Measurements from ENCODE around the gene SMURF2. TPM values are rescaled to one million over a fixed set of nuclear protein-coding genes. Genes with fewer than 3 reads are reported as not detected.

SMURF2 gene
- total and polyA plus RNA-seq, 2 donors from 2014 or later, result 7.2 to 27.9 TPM

- Histone ChIP-seq H3K9me3 (ENCODE audit: control insufficient read depth in 2 of 3, insufficient read depth in 1 of 3, low read length in 3 of 3) (no peaks in the 10 kb centered on the region), H3K27me3 (ENCODE audit: control insufficient read depth, insufficient read depth, low read length) (no peaks in the 10 kb centered on the region), H3K9ac (ENCODE audit: low read length in 3 of 3) (no peak overlapping the region), H3K36me3 (ENCODE audit: control insufficient read depth in 2 of 3, insufficient read depth in 3 of 3, low read length in 3 of 3) (peaks cover 15 to 74% (median 51%) of the 10 kb centered on the region in 3 donors), H3K27ac (ENCODE audit: low read depth in 2 of 2, low read length in 2 of 2) (no peak overlapping the region), H3K4me3 (ENCODE audit: low read length in 3 of 3) (no peak overlapping the region), H3K4me1 (ENCODE audit: control insufficient read depth in 2 of 3, insufficient read depth in 2 of 3, low read depth in 1 of 3, low read length in 3 of 3) (no peaks in the 10 kb centered on the region)
- no peak for FAIRE-seq
- DNase-seq, result no peak
- intact Hi-C loops (cut with DNase I), result no loop called here
- no peak for TF ChIP-seq CTCF (IDR thresholded peaks at IDR 0.05; ENCODE audit: borderline replicate concordance, extremely low read depth, insufficient read depth)
Measured at GRCh38 chr17:64527914-64528313, 134.2 kb downstream of the SMURF2 start.

GRCh38 chr17:64520359-64520758 lies 141.7 kb downstream of the SMURF2 start:
- intact Hi-C loops (cut with DNase I), result no loop called here
- Histone ChIP-seq H3K36me3 (ENCODE audit: control insufficient read depth in 2 of 3, insufficient read depth in 3 of 3, low read length in 3 of 3) (peaks cover 4 to 33% (median 24%) of the 10 kb centered on the region in 3 donors), H3K9me3 (ENCODE audit: control insufficient read depth in 2 of 3, insufficient read depth in 1 of 3, low read length in 3 of 3) (no peaks in the 10 kb centered on the region), H3K9ac (ENCODE audit: low read length in 3 of 3) (no peak overlapping the region), H3K27ac (ENCODE audit: low read depth in 2 of 2, low read length in 2 of 2) (no peak overlapping the region), H3K4me1 (ENCODE audit: control insufficient read depth in 2 of 3, insufficient read depth in 2 of 3, low read depth in 1 of 3, low read length in 3 of 3) (no peaks in the 10 kb centered on the region), H3K4me3 (ENCODE audit: low read length in 3 of 3) (no peak overlapping the region), H3K27me3 (ENCODE audit: control insufficient read depth, insufficient read depth, low read length) (no peaks in the 10 kb centered on the region)
- no peak for DNase-seq
- no peak for TF ChIP-seq CTCF (IDR thresholded peaks at IDR 0.05; ENCODE audit: borderline replicate concordance, extremely low read depth, insufficient read depth)
- FAIRE-seq, result no peak

GRCh38 chr17:64519601-64520000 lies 142.5 kb downstream of the SMURF2 start:
- H3K36me3 ChIP-seq (ENCODE audit: control insufficient read depth in 2 of 3, insufficient read depth in 3 of 3, low read length in 3 of 3), result peaks cover 2 to 34% (median 29%) of the 10 kb centered on the region in 3 donors
- intact Hi-C loops (cut with DNase I), result no loop called here

More at GRCh38 chr17:64519601-64520000, 142.5 kb downstream of the SMURF2 start:
- H3K9me3 ChIP-seq (ENCODE audit: control insufficient read depth in 2 of 3, insufficient read depth in 1 of 3, low read length in 3 of 3), result no peaks in the 10 kb centered on the region
- H3K4me1 ChIP-seq (ENCODE audit: control insufficient read depth in 2 of 3, insufficient read depth in 2 of 3, low read depth in 1 of 3, low read length in 3 of 3), result no peaks in the 10 kb centered on the region
- FAIRE-seq, result no peak
- no peak for TF ChIP-seq CTCF (IDR thresholded peaks at IDR 0.05; ENCODE audit: borderline replicate concordance, extremely low read depth, insufficient read depth)
- no peak overlapping the region for H3K9ac ChIP-seq (ENCODE audit: low read length in 3 of 3)
- no peak overlapping the region for H3K4me3 ChIP-seq (ENCODE audit: low read length in 3 of 3)
- DNase-seq, result no peak
- H3K27me3 ChIP-seq (ENCODE audit: control insufficient read depth, insufficient read depth, low read length), result no peaks in the 10 kb centered on the region
- H3K27ac ChIP-seq (ENCODE audit: low read depth in 2 of 2, low read length in 2 of 2), result no peak overlapping the region
